ENCODE results near the gene FANCC. TPM values are rescaled to one million over a fixed set of nuclear protein-coding genes. Genes with fewer than 3 reads are reported as not detected.

FANCC gene
- total and polyA plus RNA-seq, 4 donors, result 8.3 to 32.4 (median 11.5) TPM

- Histone ChIP-seq H3K4me1 (ENCODE audit: control insufficient read depth in 4 of 4, insufficient read depth in 4 of 4, low read length in 3 of 4) (no peaks in the 10 kb centered on the region), H3K36me3 (ENCODE audit: control insufficient read depth in 4 of 4, insufficient read depth in 3 of 4, low read depth in 1 of 4, low read length in 3 of 4) (no peaks in the 10 kb centered on the region), H3K9ac (ENCODE audit: low read depth in 1 of 2, low read length in 2 of 2) (no peak overlapping the region), H3K9me3 (ENCODE audit: control insufficient read depth in 4 of 4, low read length in 3 of 4) (no peaks in the 10 kb centered on the region), H3K4me3 (ENCODE audit: low read depth in 1 of 3, low read length in 3 of 3) (no peak overlapping the region), H3K27me3 (ENCODE audit: control insufficient read depth in 4 of 4, insufficient read depth in 4 of 4, low read length in 3 of 4) (no peaks in the 10 kb centered on the region), H3K27ac (ENCODE audit: low read depth in 1 of 2, low read length in 2 of 2) (no peak overlapping the region)
- no peak for DNase-seq (ENCODE audit: low spot score)
- 83% methylated on average over 3 of the region's 3 CpGs for WGBS
- no peak for TF ChIP-seq GABPA (IDR thresholded peaks at IDR 0.05 in 1 of 2, conservative IDR thresholded peaks at IDR 0.05 in 1 of 2)
- no peak for TF ChIP-seq RXRA (IDR thresholded peaks at IDR 0.05)
- TF ChIP-seq SP1 (IDR thresholded peaks at IDR 0.05), result no peak
- no peak for TF ChIP-seq MAX (IDR thresholded peaks at IDR 0.05)
- no peak for TF ChIP-seq EGR1 (IDR thresholded peaks at IDR 0.05; ENCODE audit: low read depth in 2 of 2)
- no peak for TF ChIP-seq REST (IDR thresholded peaks at IDR 0.05)
- no peak for TF ChIP-seq ATF3 (IDR thresholded peaks at IDR 0.05)
- TF ChIP-seq YY1 (IDR thresholded peaks at IDR 0.05), result no peak
- TF ChIP-seq HNF4A (conservative IDR thresholded peaks at IDR 0.05), result no peak
- no peak for TF ChIP-seq ZBTB33 (IDR thresholded peaks at IDR 0.05)
These were observed 119.7 kb downstream of the FANCC start for GRCh38 chr9:95197692-95198271.

GRCh38 chr9:95193480-95193879, 124.0 kb downstream of the FANCC start:
- Histone ChIP-seq H3K9me3 (ENCODE audit: control insufficient read depth in 4 of 4, low read length in 3 of 4) (no peaks in the 10 kb centered on the region), H3K4me3 (ENCODE audit: low read depth in 1 of 3, low read length in 3 of 3) (no peak overlapping the region), H3K9ac (ENCODE audit: low read depth in 1 of 2, low read length in 2 of 2) (no peak overlapping the region), H3K27me3 (ENCODE audit: control insufficient read depth in 4 of 4, insufficient read depth in 4 of 4, low read length in 3 of 4) (no peaks in the 10 kb centered on the region), H3K27ac (ENCODE audit: low read depth in 1 of 2, low read length in 2 of 2) (no peak overlapping the region), H3K4me1 (ENCODE audit: control insufficient read depth in 4 of 4, insufficient read depth in 4 of 4, low read length in 3 of 4) (no peaks in the 10 kb centered on the region), H3K36me3 (ENCODE audit: control insufficient read depth in 4 of 4, insufficient read depth in 3 of 4, low read depth in 1 of 4, low read length in 3 of 4) (no peaks in the 10 kb centered on the region)
- DNase-seq (ENCODE audit: low spot score), result no peak
- 95% methylated on average over 5 of the region's 5 CpGs for WGBS
- TF ChIP-seq TAF1 (conservative IDR thresholded peaks at IDR 0.05), result no peak
- no peak for TF ChIP-seq YY1 (IDR thresholded peaks at IDR 0.05)
- TF ChIP-seq EGR1 (IDR thresholded peaks at IDR 0.05; ENCODE audit: low read depth in 2 of 2), result no peak
- no peak for TF ChIP-seq HNF4A (conservative IDR thresholded peaks at IDR 0.05)
- no peak for TF ChIP-seq SP1 (IDR thresholded peaks at IDR 0.05)
- no peak for TF ChIP-seq GABPA (IDR thresholded peaks at IDR 0.05 in 1 of 2, conservative IDR thresholded peaks at IDR 0.05 in 1 of 2)
- no peak for TF ChIP-seq FOXA2 (IDR thresholded peaks at IDR 0.05)
- TF ChIP-seq JUND (IDR thresholded peaks at IDR 0.05), result no peak
- no peak for TF ChIP-seq RAD21 (IDR thresholded peaks at IDR 0.05)
- TF ChIP-seq CTCF (IDR thresholded peaks at IDR 0.05; ENCODE audit: low read depth, low read length, missing input control), result no peak
- TF ChIP-seq NR2F2 (IDR thresholded peaks at IDR 0.05), result no peak
- TF ChIP-seq ATF3 (IDR thresholded peaks at IDR 0.05), result no peak
- no peak for TF ChIP-seq HNF4G (IDR thresholded peaks at IDR 0.05)
- TF ChIP-seq ZBTB33 (IDR thresholded peaks at IDR 0.05), result no peak
- TF ChIP-seq RXRA (IDR thresholded peaks at IDR 0.05), result no peak
- no peak for TF ChIP-seq REST (IDR thresholded peaks at IDR 0.05)

Measured in liver (tissue), 9 donors.